HG03060 (cell line): ENCODE results near the gene SLC16A7.

Experiments used
- ATAC-seq: cut with Tn5 transposase; IDR thresholded peaks from one replicate; pipeline ENCODE4 v1.9.1; 2021; ENCODE audit warnings: low read depth, moderate number of reproducible peaks; ENCODE audit not compliant: unreplicated experiment

Gene SLC16A7

GRCh38 chr12:59823567-59823966, 227.7 kb downstream of the SLC16A7 start:
- ATAC-seq = no peak

GRCh38 chr12:59827767-59828166, 231.9 kb downstream of the SLC16A7 start:
- no peak for ATAC-seq

GRCh38 chr12:59828521-59828920, 232.7 kb downstream of the SLC16A7 start:
- ATAC-seq = no peak

- no peak for ATAC-seq
Measured at GRCh38 chr12:59833408-59833807, 237.6 kb downstream of the SLC16A7 start.

GRCh38 chr12:59834659-59835474, 239.0 kb downstream of the SLC16A7 start:
- ATAC-seq = no peak
